ENCODE data around the gene GLIS1.

The GLIS1 gene

DNA sequence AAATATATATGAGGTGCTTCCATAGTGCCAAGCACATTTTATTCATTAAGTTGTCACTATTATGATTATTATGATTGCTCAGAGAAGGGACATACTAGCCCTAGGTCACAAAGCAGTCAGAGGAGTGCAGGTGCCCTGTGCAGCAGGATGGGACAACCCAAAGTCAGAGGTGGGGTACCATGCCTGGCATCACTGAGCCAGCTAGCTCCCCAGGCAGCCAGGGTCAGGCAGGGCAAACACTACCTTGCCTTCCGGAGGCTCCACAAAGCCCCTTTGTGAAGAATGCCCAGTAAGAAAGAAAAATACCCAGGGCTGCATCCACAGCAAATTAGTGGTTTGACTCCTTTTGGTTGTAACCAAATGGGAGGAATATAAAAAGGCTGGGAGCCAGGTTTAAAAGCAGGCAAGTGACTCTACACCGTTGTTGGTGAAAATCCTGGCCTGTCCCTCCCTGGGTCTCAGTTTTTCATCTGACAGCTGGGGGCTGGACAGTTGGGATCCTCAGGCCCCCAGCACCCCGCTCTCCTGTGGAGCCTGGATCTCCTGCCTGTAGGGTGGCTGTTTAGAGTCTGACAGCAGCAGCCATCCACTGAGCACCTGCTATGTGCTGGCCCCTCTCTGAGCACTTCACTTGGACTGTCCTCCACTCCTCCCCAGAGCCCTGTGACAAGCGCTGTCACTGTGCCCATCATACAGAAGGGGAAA is 98.8 kb downstream of the GLIS1 start:
- no peak for TF ChIP-seq EZH2phosphoT487 (conservative IDR thresholded peaks at IDR 0.05; ENCODE audit: low read length)
- TF ChIP-seq, protein P1, sequence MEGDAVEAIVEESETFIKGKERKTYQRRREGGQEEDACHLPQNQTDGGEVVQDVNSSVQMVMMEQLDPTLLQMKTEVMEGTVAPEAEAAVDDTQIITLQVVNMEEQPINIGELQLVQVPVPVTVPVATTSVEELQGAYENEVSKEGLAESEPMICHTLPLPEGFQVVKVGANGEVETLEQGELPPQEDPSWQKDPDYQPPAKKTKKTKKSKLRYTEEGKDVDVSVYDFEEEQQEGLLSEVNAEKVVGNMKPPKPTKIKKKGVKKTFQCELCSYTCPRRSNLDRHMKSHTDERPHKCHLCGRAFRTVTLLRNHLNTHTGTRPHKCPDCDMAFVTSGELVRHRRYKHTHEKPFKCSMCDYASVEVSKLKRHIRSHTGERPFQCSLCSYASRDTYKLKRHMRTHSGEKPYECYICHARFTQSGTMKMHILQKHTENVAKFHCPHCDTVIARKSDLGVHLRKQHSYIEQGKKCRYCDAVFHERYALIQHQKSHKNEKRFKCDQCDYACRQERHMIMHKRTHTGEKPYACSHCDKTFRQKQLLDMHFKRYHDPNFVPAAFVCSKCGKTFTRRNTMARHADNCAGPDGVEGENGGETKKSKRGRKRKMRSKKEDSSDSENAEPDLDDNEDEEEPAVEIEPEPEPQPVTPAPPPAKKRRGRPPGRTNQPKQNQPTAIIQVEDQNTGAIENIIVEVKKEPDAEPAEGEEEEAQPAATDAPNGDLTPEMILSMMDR (IDR thresholded peaks at IDR 0.05; ENCODE audit: insufficient read depth, low read length, poor library complexity, severe bottlenecking) = no peak
- Histone ChIP-seq H3K79me2 (ENCODE audit: insufficient read depth, low read length) (no peaks in the 10 kb centered on the region), H3K27ac (ENCODE audit: low read depth, low read length) (no peak overlapping the region), H3K36me3 (ENCODE audit: low read length) (no peaks in the 10 kb centered on the region), H3K4me2 (ENCODE audit: low read depth, low read length, poor library complexity, severe bottlenecking) (no peak overlapping the region), H2AFZ (ENCODE audit: low read depth, low read length, severe bottlenecking) (no peak overlapping the region), H3K4me3 (ENCODE audit: insufficient read depth, low read length, poor library complexity, severe bottlenecking) (no peak overlapping the region), H3F3A (ENCODE audit: insufficient read depth) (no peaks in the 10 kb centered on the region), H3K9ac (ENCODE audit: low read length) (no peak overlapping the region), H3K27me3 (ENCODE audit: low read length) (no peaks in the 10 kb centered on the region), H3K9me2 (replicated peaks; ENCODE audit: insufficient read depth, low read length) (no peaks in the 10 kb centered on the region), H4K20me1 (ENCODE audit: low read depth, low read length) (no peaks in the 10 kb centered on the region), H3K9me3 (ENCODE audit: insufficient read depth, low read length) (no peaks in the 10 kb centered on the region)

DNA sequence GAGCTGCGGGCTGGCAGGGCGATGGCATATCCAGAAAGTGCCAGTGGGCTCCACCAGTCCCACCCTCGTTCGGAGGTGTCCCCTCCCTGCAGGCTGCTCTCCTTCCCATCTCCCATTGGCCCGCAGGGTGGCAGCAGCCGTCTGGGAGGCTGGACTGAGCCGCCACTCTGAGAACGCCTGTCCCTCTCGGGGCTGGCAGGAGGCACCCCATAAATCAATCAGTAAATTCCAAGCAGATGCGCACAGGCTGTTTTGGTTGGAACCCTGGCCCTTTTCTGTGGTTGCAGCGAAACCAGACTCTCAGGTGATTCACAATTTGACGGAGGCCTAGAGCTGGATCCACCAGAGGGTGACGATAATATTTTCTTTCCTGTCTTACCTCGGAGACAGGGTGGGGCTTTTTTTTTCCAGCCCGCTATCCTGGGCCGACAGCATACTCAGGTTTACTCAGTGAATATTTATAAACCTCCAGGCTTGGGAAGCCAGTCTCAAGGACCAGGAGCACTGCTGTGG is 99.7 kb downstream of the GLIS1 start:
- Histone ChIP-seq H3F3A (ENCODE audit: insufficient read depth) (no peaks in the 10 kb centered on the region), H3K9me2 (replicated peaks; ENCODE audit: insufficient read depth, low read length) (no peaks in the 10 kb centered on the region), H3K27me3 (ENCODE audit: low read length) (no peaks in the 10 kb centered on the region), H3K9me3 (ENCODE audit: insufficient read depth, low read length) (no peaks in the 10 kb centered on the region), H3K4me3 (ENCODE audit: insufficient read depth, low read length, poor library complexity, severe bottlenecking) (no peak overlapping the region), H3K9ac (ENCODE audit: low read length) (no peak overlapping the region), H4K20me1 (ENCODE audit: low read depth, low read length) (no peaks in the 10 kb centered on the region), H2AFZ (ENCODE audit: low read depth, low read length, severe bottlenecking) (no peak overlapping the region), H3K36me3 (ENCODE audit: low read length) (no peaks in the 10 kb centered on the region), H3K27ac (ENCODE audit: low read depth, low read length) (no peak overlapping the region), H3K4me2 (ENCODE audit: low read depth, low read length, poor library complexity, severe bottlenecking) (no peak overlapping the region), H3K79me2 (ENCODE audit: insufficient read depth, low read length) (no peaks in the 10 kb centered on the region)
- no peak for TF ChIP-seq EZH2phosphoT487 (conservative IDR thresholded peaks at IDR 0.05; ENCODE audit: low read length)
- TF ChIP-seq, protein P1 (IDR thresholded peaks at IDR 0.05; ENCODE audit: insufficient read depth, low read length, poor library complexity, severe bottlenecking) = no peak

DNA sequence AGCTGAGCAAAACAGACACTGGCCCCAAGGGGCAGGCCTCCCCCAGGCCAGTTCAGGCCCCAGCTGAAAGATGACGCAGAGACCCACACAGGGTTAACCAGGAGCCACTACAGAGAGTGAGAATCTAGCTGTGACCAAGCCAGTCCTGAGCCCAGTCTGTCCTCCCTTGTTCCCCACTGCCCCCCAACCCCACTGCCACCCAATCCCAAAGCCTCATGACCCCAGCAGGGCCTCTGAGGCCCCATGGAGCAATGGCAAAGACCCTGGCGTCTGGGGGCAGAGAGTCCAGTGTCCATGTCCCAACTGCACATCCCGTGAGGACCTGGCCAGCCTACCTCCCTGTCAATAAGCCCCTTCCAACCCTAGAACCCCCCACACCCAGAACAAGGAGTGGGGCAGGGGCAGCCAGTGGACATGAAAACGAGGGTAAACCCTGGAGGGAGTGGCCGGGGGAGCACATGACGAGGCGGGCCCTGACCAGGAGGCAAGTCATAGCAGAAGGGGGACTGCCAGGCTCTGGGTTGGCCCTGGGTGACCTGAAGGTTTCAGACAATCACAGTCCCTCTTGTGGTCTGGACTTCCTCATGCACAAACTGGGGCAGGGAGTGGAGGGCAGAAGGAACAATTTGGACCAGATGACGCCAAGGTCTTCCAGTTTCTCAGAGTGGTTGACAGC is 100.5 kb downstream of the GLIS1 start:
- no peak overlapping the region for H3K9ac ChIP-seq (ENCODE audit: low read length)
- no peaks in the 10 kb centered on the region for H3K27me3 ChIP-seq (ENCODE audit: low read length)
- H3K4me3 ChIP-seq (ENCODE audit: insufficient read depth, low read length, poor library complexity, severe bottlenecking) = no peak overlapping the region
- no peaks in the 10 kb centered on the region for H3K79me2 ChIP-seq (ENCODE audit: insufficient read depth, low read length)
- no peaks in the 10 kb centered on the region for H3K36me3 ChIP-seq (ENCODE audit: low read length)
- TF ChIP-seq, protein P1 (IDR thresholded peaks at IDR 0.05; ENCODE audit: insufficient read depth, low read length, poor library complexity, severe bottlenecking) = no peak
- no peak for TF ChIP-seq EZH2phosphoT487 (conservative IDR thresholded peaks at IDR 0.05; ENCODE audit: low read length)
- no peaks in the 10 kb centered on the region for H3F3A ChIP-seq (ENCODE audit: insufficient read depth)
- H4K20me1 ChIP-seq (ENCODE audit: low read depth, low read length) = no peaks in the 10 kb centered on the region
- no peak overlapping the region for H3K4me2 ChIP-seq (ENCODE audit: low read depth, low read length, poor library complexity, severe bottlenecking)
- H2AFZ ChIP-seq (ENCODE audit: low read depth, low read length, severe bottlenecking) = no peak overlapping the region
- H3K27ac ChIP-seq (ENCODE audit: low read depth, low read length) = no peak overlapping the region
- H3K9me2 ChIP-seq (replicated peaks; ENCODE audit: insufficient read depth, low read length) = no peaks in the 10 kb centered on the region
- no peaks in the 10 kb centered on the region for H3K9me3 ChIP-seq (ENCODE audit: insufficient read depth, low read length)
